C1 segment of cervical spinal cord (tissue), 14 donors: ENCODE data around the gene SPI1.
"Not testable (repeated sequence)": the region's sequence is repeated elsewhere in the genome, so short reads cannot be mapped to it uniquely, and the experiment has no call there.

ENCODE experiments used
- DNase-seq, 14 donors: peaks; one replicate each; lab custom pipeline; 2025; lab: John Stamatoyannopoulos, UW

SPI1 gene

GRCh38 chr11:47340980-47341775 is 37.2 kb downstream of the SPI1 start:
- DNase-seq: peak in 1 of 14 donors; percentile 23

- no peak for DNase-seq
These were observed 38.3 kb downstream of the SPI1 start for GRCh38 chr11:47340010-47340409.

- no peak for DNase-seq
These were observed 39.7 kb downstream of the SPI1 start for GRCh38 chr11:47338396-47339241.

GRCh38 chr11:47337229-47337924 is 41.0 kb downstream of the SPI1 start:
- DNase-seq: no peak

GRCh38 chr11:47336595-47336994 is 41.8 kb downstream of the SPI1 start:
- no peak for DNase-seq

- no peak for DNase-seq
These were observed 42.6 kb downstream of the SPI1 start for GRCh38 chr11:47335733-47336132.

- not testable (repeated sequence) for DNase-seq
These were observed 43.5 kb downstream of the SPI1 start for GRCh38 chr11:47334699-47335411.

GRCh38 chr11:47333886-47334443 is 44.4 kb downstream of the SPI1 start:
- DNase-seq: no peak

- DNase-seq: no peak
These were observed 44.9 kb downstream of the SPI1 start for GRCh38 chr11:47333526-47333845.

- no peak for DNase-seq
These were observed 45.4 kb downstream of the SPI1 start for GRCh38 chr11:47332791-47333525.

GRCh38 chr11:47332303-47332711 is 46.0 kb downstream of the SPI1 start:
- DNase-seq: no peak

GRCh38 chr11:47331454-47332302 is 46.7 kb downstream of the SPI1 start:
- DNase-seq: no peak

GRCh38 chr11:47329987-47330931 is 48.1 kb downstream of the SPI1 start:
- peak in 2 of 14 donors; percentile 18 to 72 for DNase-seq

- no peak for DNase-seq
These were observed 48.8 kb downstream of the SPI1 start for GRCh38 chr11:47329431-47329986.

- peak in 4 of 14 donors; percentile 8 to 36 (median 10) for DNase-seq
These were observed 49.6 kb downstream of the SPI1 start for GRCh38 chr11:47328449-47329390.

GRCh38 chr11:47327949-47328348 is 50.4 kb downstream of the SPI1 start:
- DNase-seq: no peak

- no peak for DNase-seq
These were observed 51.3 kb downstream of the SPI1 start for GRCh38 chr11:47327025-47327424.
